Fibroblast of peridontal ligament (primary cell): ENCODE measurements around the gene DCDC1.
"Not testable (repeated sequence)": the region's sequence is repeated elsewhere in the genome, so short reads cannot be mapped to it uniquely, and the experiment has no call there.

ENCODE experiments used
- DNase-seq: peaks from one replicate; pipeline ENCODE4 v3.0.0-alpha.2; 2010; ENCODE audit errors: extremely low read depth

DCDC1 gene

GRCh38 chr11:31326470-31327148, 42.9 kb downstream of the DCDC1 start:
- no peak for DNase-seq

GRCh38 chr11:31325160-31325559, 44.4 kb downstream of the DCDC1 start:
- peak; percentile 62 for DNase-seq

- DNase-seq: no peak
Observed at GRCh38 chr11:31323145-31323544, 46.4 kb downstream of the DCDC1 start.

- DNase-seq: not testable (repeated sequence)
Observed at GRCh38 chr11:31321494-31321893, 48.0 kb downstream of the DCDC1 start.

- DNase-seq: no peak
Observed at GRCh38 chr11:31303644-31304180, 65.8 kb downstream of the DCDC1 start.

- no peak for DNase-seq
Observed at GRCh38 chr11:31301549-31302510, 67.7 kb downstream of the DCDC1 start.

- DNase-seq: no peak
Observed at GRCh38 chr11:31295308-31295707, 74.2 kb downstream of the DCDC1 start.

GRCh38 chr11:31273527-31273926, 96.0 kb downstream of the DCDC1 start:
- not testable (repeated sequence) for DNase-seq

GRCh38 chr11:31267720-31268119, 101.8 kb downstream of the DCDC1 start:
- no peak for DNase-seq

- DNase-seq: no peak
Observed at GRCh38 chr11:31264834-31265233, 104.7 kb downstream of the DCDC1 start.

GRCh38 chr11:31262761-31263160, 106.8 kb downstream of the DCDC1 start:
- peak; percentile 3 for DNase-seq

- DNase-seq: no peak
Observed at GRCh38 chr11:31259797-31260196, 109.7 kb downstream of the DCDC1 start.

GRCh38 chr11:31254415-31254814, 115.1 kb downstream of the DCDC1 start:
- peak; percentile 54 for DNase-seq

GRCh38 chr11:31248768-31249167, 120.8 kb downstream of the DCDC1 start:
- DNase-seq: no peak

GRCh38 chr11:31247321-31247720, 122.2 kb downstream of the DCDC1 start:
- no peak for DNase-seq

GRCh38 chr11:31246451-31247165, 122.9 kb downstream of the DCDC1 start:
- peak; percentile 13 for DNase-seq

GRCh38 chr11:31243706-31244105, 125.8 kb downstream of the DCDC1 start:
- DNase-seq: no peak

GRCh38 chr11:31240340-31240904, 129.1 kb downstream of the DCDC1 start:
- DNase-seq: peak; percentile 58

- DNase-seq: no peak
Observed at GRCh38 chr11:31237819-31238760, 131.4 kb downstream of the DCDC1 start.

GRCh38 chr11:31236143-31236542, 133.4 kb downstream of the DCDC1 start:
- DNase-seq: peak; percentile 24
